Colonic mucosa (tissue), 4 donors: ENCODE data around the gene TBC1D8. TPM values are rescaled to one million over a fixed set of nuclear protein-coding genes. Genes with fewer than 3 reads are reported as not detected.

ENCODE experiments used
- DNase-seq: peaks from one replicate; pipeline ENCODE4 v3.0.0-alpha.2; 2020
- H3K27ac ChIP-seq: fragments of 200-600 bp; one replicate; pipeline ENCODE4 v1.8.0; 2021
- H3K27me3 ChIP-seq: fragments of 200-600 bp; one replicate; pipeline ENCODE4 v1.8.0; 2021
- H3K36me3 ChIP-seq: fragments of 200-600 bp; one replicate; pipeline ENCODE4 v1.8.0; 2021
- H3K4me1 ChIP-seq: fragments of 200-600 bp; one replicate; pipeline ENCODE4 v1.8.0; 2021; ENCODE audit warnings: mild to moderate bottlenecking
- H3K4me3 ChIP-seq: fragments of 200-600 bp; one replicate; pipeline ENCODE4 v1.8.0; 2021
- H3K9ac ChIP-seq, 2 donors: one replicate each; pipeline ENCODE4 v1.7.0; 2013; ENCODE audit warnings: control low read depth in 2 of 2, low read depth in 2 of 2, low read length in 2 of 2
- H3K9me3 ChIP-seq: fragments of 200-600 bp; one replicate; pipeline ENCODE4 v1.8.0; 2021
- intact Hi-C: fragments of 100-400 bp; cut with DNase I; formaldehyde crosslinking; loops from one replicate; pipeline ENCODE4 v1.14.1; 2022
- total RNA-seq, 2 donors: library from RNA; stranded (reverse); fragmentation: NEBNext Ultra II Directional in 1 of 2; extraction: Animal tissue kit (Norgen Biotek cat#: 25700) in 1 of 2; gene quantifications; one replicate each; pipeline ENCODE4 v1.2.1, GENCODE V29; 2021
- TF ChIP-seq, protein P1 (sequence below): fragments of 200-600 bp; IDR thresholded peaks from one replicate; pipeline ENCODE4 v1.8.0; 2022; ENCODE audit warnings: antibody characterized with exemption, mild to moderate bottlenecking
- donor health status: healthy.
- donor health status: DM: no; HTN: no; CAD: no.
- donor health status: DM: no; HTN: no; CAD: no.

Gene TBC1D8
- total RNA-seq, 2 donors from 2014 or later, result 10.3 to 11.8 TPM

DNA sequence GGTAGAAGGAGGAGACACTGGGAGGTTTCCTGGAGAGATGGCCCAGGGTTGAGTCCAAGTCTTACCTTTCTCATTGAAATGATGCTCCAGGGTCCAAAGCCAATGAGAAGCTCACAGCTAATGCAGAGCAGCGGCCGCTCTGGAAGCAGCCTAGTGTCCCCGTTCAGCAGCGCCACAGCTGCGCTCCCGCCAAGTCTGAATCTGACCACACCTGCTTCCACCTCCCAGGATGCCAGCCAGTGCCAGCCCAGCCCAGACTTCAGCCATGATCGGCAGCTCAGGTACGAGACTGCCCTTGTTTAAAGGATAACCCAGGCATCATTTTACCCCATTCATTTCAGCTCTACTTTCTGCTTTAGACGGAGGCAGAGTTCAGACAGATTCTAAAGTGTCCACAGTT is 161.0 kb downstream of the TBC1D8 start:
- H3K9ac ChIP-seq, result no peak overlapping the region
- TF ChIP-seq, protein P1, sequence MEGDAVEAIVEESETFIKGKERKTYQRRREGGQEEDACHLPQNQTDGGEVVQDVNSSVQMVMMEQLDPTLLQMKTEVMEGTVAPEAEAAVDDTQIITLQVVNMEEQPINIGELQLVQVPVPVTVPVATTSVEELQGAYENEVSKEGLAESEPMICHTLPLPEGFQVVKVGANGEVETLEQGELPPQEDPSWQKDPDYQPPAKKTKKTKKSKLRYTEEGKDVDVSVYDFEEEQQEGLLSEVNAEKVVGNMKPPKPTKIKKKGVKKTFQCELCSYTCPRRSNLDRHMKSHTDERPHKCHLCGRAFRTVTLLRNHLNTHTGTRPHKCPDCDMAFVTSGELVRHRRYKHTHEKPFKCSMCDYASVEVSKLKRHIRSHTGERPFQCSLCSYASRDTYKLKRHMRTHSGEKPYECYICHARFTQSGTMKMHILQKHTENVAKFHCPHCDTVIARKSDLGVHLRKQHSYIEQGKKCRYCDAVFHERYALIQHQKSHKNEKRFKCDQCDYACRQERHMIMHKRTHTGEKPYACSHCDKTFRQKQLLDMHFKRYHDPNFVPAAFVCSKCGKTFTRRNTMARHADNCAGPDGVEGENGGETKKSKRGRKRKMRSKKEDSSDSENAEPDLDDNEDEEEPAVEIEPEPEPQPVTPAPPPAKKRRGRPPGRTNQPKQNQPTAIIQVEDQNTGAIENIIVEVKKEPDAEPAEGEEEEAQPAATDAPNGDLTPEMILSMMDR, result no peak
- intact Hi-C loops, result no loop called here
- DNase-seq, result no peak
- H3K36me3 ChIP-seq, result no peaks in the 10 kb centered on the region
- H3K27me3 ChIP-seq, result no peaks in the 10 kb centered on the region
- H3K4me1 ChIP-seq, result no peaks in the 10 kb centered on the region
- H3K4me3 ChIP-seq, result no peak overlapping the region
- H3K9me3 ChIP-seq, result no peaks in the 10 kb centered on the region
- no peak overlapping the region for H3K27ac ChIP-seq

DNA sequence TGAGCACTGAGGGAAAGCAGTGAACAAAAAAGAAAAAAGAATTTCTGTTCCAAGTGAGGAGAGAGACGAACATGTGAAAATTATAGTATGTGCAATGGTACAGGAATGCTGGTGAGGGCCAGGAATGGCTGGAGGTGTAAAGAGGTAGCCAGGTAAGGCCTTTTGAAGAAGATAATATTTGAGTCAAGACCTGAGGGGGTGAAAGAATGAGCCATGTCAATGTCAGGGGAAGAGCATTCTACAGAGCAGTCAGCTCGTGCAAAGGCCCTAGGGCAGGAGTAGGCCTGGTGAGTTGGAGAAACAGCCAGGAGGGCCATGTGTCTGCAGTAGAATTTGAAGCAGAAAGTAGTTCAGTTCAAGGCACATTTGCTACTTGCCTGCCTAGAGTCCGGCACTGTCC is 161.5 kb downstream of the TBC1D8 start:
- TF ChIP-seq, protein P1, result no peak
- DNase-seq, result no peak
- Histone ChIP-seq H3K9me3 (no peaks in the 10 kb centered on the region), H3K27me3 (no peaks in the 10 kb centered on the region), H3K4me3 (no peak overlapping the region), H3K9ac (no peak overlapping the region), H3K4me1 (no peaks in the 10 kb centered on the region), H3K36me3 (no peaks in the 10 kb centered on the region), H3K27ac (no peak overlapping the region)
- intact Hi-C loops, result no loop called here

DNA sequence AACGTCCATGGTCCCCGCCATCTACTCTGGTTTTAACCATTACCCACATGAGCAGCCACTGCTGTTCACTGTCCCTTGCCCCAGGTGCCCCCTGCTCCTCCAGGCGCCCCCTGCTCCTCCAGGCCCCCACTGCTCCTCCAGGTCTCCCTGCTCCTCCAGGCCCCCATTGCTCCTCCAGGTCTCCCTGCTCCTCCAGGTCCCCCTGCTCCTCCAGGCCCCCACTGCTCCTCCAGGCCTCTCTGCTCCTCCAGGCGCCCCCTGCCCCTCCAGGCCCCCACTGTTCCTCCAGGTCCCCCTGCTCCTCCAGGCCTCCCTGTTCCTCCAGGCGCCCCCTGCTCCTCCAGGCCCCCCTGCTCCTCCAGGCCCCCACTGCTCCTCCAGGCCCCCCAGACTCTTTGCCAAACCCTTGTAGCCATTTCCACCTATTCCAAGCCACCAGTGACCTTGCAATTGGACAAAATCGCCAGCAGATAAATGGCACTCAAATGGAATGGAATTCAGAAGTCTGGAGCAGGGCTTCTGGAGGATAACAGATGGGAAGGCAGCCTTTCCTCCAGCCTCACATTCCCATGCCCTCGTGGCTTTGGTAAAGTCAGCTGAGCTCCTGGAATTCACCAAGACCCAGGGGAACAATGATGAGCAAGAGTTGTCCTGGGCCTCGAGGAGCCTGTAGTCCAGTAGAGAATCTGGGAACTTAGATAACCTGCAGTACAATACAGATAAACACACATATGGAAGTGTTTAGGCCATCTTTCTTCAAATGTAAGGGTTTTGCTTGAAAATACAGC is 162.4 kb downstream of the TBC1D8 start:
- TF ChIP-seq, protein P1, result no peak
- H3K4me1 ChIP-seq, result no peaks in the 10 kb centered on the region
- no peak overlapping the region for H3K9ac ChIP-seq
- H3K9me3 ChIP-seq, result no peaks in the 10 kb centered on the region
- no peak overlapping the region for H3K27ac ChIP-seq
- H3K4me3 ChIP-seq, result no peak overlapping the region
- DNase-seq, result no peak
- intact Hi-C loops, result no loop called here
- no peaks in the 10 kb centered on the region for H3K27me3 ChIP-seq
- H3K36me3 ChIP-seq, result no peaks in the 10 kb centered on the region

DNA sequence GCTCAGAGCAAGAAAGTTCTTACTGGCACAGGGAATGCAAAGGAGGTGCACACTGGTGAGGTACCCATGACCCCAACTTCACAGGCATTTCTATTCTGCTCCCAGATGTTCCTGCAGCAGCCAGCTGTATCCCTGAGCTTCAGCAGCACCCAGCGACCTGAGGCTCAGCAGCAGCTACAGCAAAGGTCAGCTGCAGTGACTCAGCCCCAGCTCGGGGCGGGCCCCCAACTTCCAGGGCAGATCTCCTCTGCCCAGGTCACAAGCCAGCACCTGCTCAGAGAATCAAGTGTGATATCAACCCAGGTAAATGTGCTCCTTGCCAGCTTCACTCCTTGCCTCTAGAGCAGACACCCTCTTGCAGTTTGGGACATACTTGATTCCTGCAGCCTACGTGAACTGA is 163.2 kb downstream of the TBC1D8 start:
- H3K4me3 ChIP-seq, result no peak overlapping the region
- DNase-seq, result no peak
- H3K27me3 ChIP-seq, result no peaks in the 10 kb centered on the region
- no peaks in the 10 kb centered on the region for H3K9me3 ChIP-seq
- intact Hi-C loops, result no loop called here
- H3K36me3 ChIP-seq, result no peaks in the 10 kb centered on the region
- no peaks in the 10 kb centered on the region for H3K4me1 ChIP-seq
- no peak overlapping the region for H3K9ac ChIP-seq
- TF ChIP-seq, protein P1, result no peak
- H3K27ac ChIP-seq, result no peak overlapping the region

DNA sequence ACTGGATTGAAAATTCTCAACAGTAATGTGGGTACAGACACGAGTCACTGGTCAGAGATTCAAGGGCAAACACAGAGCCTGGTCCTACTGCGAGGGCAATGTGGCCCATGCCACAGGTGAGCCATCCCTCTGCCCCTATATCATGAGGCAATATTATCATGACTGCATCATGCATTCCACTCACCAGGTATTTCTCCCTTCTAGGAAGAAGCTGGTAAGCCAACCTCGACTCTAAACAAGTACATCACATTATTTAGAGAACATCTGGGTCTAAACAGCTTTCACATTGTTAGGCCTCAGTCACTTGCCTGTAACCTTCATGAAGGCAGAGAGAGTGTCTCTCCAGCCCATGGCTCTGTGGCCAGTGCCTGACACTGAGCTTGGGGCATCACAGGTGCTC is 163.6 kb downstream of the TBC1D8 start:
- no peaks in the 10 kb centered on the region for H3K9me3 ChIP-seq
- no peaks in the 10 kb centered on the region for H3K27me3 ChIP-seq
- intact Hi-C loops, result no loop called here
- no peak for DNase-seq
- TF ChIP-seq, protein P1, result no peak
- no peak overlapping the region for H3K4me3 ChIP-seq
- H3K4me1 ChIP-seq, result no peaks in the 10 kb centered on the region
- no peak overlapping the region for H3K27ac ChIP-seq
- H3K9ac ChIP-seq, result no peak overlapping the region
- H3K36me3 ChIP-seq, result no peaks in the 10 kb centered on the region
